Endodermal cell (in vitro differentiated cells): ENCODE results near the gene ITPK1. TPM values are rescaled to one million over a fixed set of nuclear protein-coding genes. Genes with fewer than 3 reads are reported as not detected.

Experiments used
- DNase-seq: peaks from one replicate; pipeline ENCODE4 v3.0.0-alpha.2; 2017
- H3K27ac ChIP-seq: 2 replicates; pipeline ENCODE4 v1.5.1; 2013; ENCODE audit warnings: mild to moderate bottlenecking, low read depth, low read length, moderate library complexity
- H3K27me3 ChIP-seq: 2 replicates; pipeline ENCODE4 v1.6.1; 2013; ENCODE audit warnings: mild to moderate bottlenecking, low read length, moderate library complexity; ENCODE audit not compliant: insufficient read depth, control insufficient read depth, poor library complexity, severe bottlenecking
- H3K36me3 ChIP-seq: 2 replicates; pipeline ENCODE4 v1.7.0; 2013; ENCODE audit warnings: mild to moderate bottlenecking, low read length, moderate library complexity; ENCODE audit not compliant: control insufficient read depth, insufficient read depth
- H3K4me1 ChIP-seq: one replicate; pipeline ENCODE4 v1.7.0; 2013; ENCODE audit warnings: low read length; ENCODE audit not compliant: control insufficient read depth, insufficient read depth
- H3K4me3 ChIP-seq: 2 replicates; pipeline ENCODE4 v1.5.1; 2013; ENCODE audit warnings: mild to moderate bottlenecking, low read length, moderate library complexity
- H3K9ac ChIP-seq: 2 replicates; pipeline ENCODE4 v1.6.1; 2013; ENCODE audit warnings: mild to moderate bottlenecking, low read length, moderate library complexity; ENCODE audit not compliant: poor library complexity, severe bottlenecking; ENCODE audit errors: extremely low read depth
- H3K9me3 ChIP-seq: 2 replicates; pipeline ENCODE4 v1.6.1; 2013; ENCODE audit warnings: mild to moderate bottlenecking, low read length, moderate library complexity; ENCODE audit not compliant: control insufficient read depth
- H3K27ac Mint-ChIP-seq: 2 replicates; pipeline ENCODE4 v1.8.0; 2020; ENCODE audit warnings: mixed read lengths
- H3K27me3 Mint-ChIP-seq: 2 replicates; pipeline ENCODE4 v1.8.0; 2021; ENCODE audit warnings: mild to moderate bottlenecking, mixed read lengths; ENCODE audit not compliant: insufficient read depth
- H3K36me3 Mint-ChIP-seq: 2 replicates; pipeline ENCODE4 v1.8.0; 2020; ENCODE audit warnings: low read depth, mixed read lengths
- H3K4me1 Mint-ChIP-seq: 2 replicates; pipeline ENCODE4 v1.8.0; 2020; ENCODE audit warnings: mixed read lengths
- H3K4me3 Mint-ChIP-seq: 2 replicates; pipeline ENCODE4 v1.8.0; 2020; ENCODE audit warnings: mild to moderate bottlenecking, moderate library complexity, mixed read lengths
- H3K9me3 Mint-ChIP-seq: 2 replicates; pipeline ENCODE4 v1.8.0; 2020; ENCODE audit warnings: mild to moderate bottlenecking, mixed read lengths
- CTCF ChIP-seq: fragments of 200-600 bp; sonication (generic); conservative IDR thresholded peaks from 2 replicates; pipeline ENCODE4 v1.5.0; 2021; ENCODE audit warnings: antibody characterized with exemption, mild to moderate bottlenecking
- WGBS, 2 experiments: methylation state at CpG; one replicate each; pipeline versions ENCODE4 v1.1.5 to v1.1.7; 2013; ENCODE audit warnings: missing lambda C conversion rate in 2 of 2, mixed read lengths in 1 of 2; ENCODE audit not compliant: insufficient coverage in 1 of 2, insufficient read length in 1 of 2; 5-methylcytosine and 5-hydroxymethylcytosine counted together
- total RNA-seq, 2 donors: library from RNA; stranded (reverse); fragmentation: NEBNext Ultra II Directional in 1 of 2; extraction: Animal tissue kit (Norgen Biotek cat#: 25700) in 1 of 2; gene quantifications; 2 replicates in 1 of 2; 3 replicates in 1 of 2; pipeline ENCODE4 v1.2.1, GENCODE V29; 2021

The ITPK1 gene
- total RNA-seq, 2 donors from 2014 or later, result 59.9 to 66.9 TPM

- no peak for TF ChIP-seq CTCF
- 94% methylated on average over 5 of the region's 5 CpGs; no CpG with 5 or more reads in 1 of the 2 experiments for whole genome bisulfite sequencing, 2 experiments
- no peaks in the 10 kb centered on the region for H3K4me1 Mint-ChIP-seq
These were observed 128.6 kb downstream of the ITPK1 start for GRCh38 chr14:92987148-92987570.

GRCh38 chr14:92986254-92987147 is 129.2 kb downstream of the ITPK1 start:
- no peaks in the 10 kb centered on the region for H3K4me1 Mint-ChIP-seq
- TF ChIP-seq CTCF, result no peak
- no peaks in the 10 kb centered on the region for H3K27me3 Mint-ChIP-seq
- H3K9me3 ChIP-seq, result no peaks in the 10 kb centered on the region
- no peaks in the 10 kb centered on the region for H3K27me3 ChIP-seq
- H3K36me3 ChIP-seq, result no peaks in the 10 kb centered on the region
- no peak overlapping the region for H3K27ac Mint-ChIP-seq
- peaks cover 13% of the 10 kb centered on the region for H3K36me3 Mint-ChIP-seq
- H3K27ac ChIP-seq, result no peak overlapping the region
- H3K4me3 Mint-ChIP-seq, result no peak overlapping the region
- no peak for DNase-seq
- peaks cover 4% of the 10 kb centered on the region for H3K9me3 Mint-ChIP-seq
- H3K4me1 ChIP-seq, result no peaks in the 10 kb centered on the region
- no peak overlapping the region for H3K4me3 ChIP-seq
- no peak overlapping the region for H3K9ac ChIP-seq
- WGBS, 2 experiments, result 94% methylated on average over 3 to 6 of the region's 6 CpGs

More at GRCh38 chr14:92987148-92987570, 128.6 kb downstream of the ITPK1 start:
- no peak overlapping the region for H3K27ac Mint-ChIP-seq
- DNase-seq, result no peak
- no peak overlapping the region for H3K9ac ChIP-seq
- H3K36me3 ChIP-seq, result no peaks in the 10 kb centered on the region
- H3K9me3 ChIP-seq, result no peaks in the 10 kb centered on the region
- no peaks in the 10 kb centered on the region for H3K9me3 Mint-ChIP-seq
- H3K4me1 ChIP-seq, result no peaks in the 10 kb centered on the region
- no peaks in the 10 kb centered on the region for H3K27me3 Mint-ChIP-seq
- no peak overlapping the region for H3K27ac ChIP-seq
- no peaks in the 10 kb centered on the region for H3K27me3 ChIP-seq
- no peak overlapping the region for H3K4me3 Mint-ChIP-seq
- H3K4me3 ChIP-seq, result no peak overlapping the region
- H3K36me3 Mint-ChIP-seq, result peaks cover 10% of the 10 kb centered on the region

GRCh38 chr14:92985521-92985920 is 130.2 kb downstream of the ITPK1 start:
- H3K27ac Mint-ChIP-seq, result no peak overlapping the region
- no peak for DNase-seq
- no peaks in the 10 kb centered on the region for H3K27me3 ChIP-seq
- no peak overlapping the region for H3K4me3 ChIP-seq
- no peaks in the 10 kb centered on the region for H3K4me1 ChIP-seq
- no peaks in the 10 kb centered on the region for H3K36me3 ChIP-seq
- H3K9ac ChIP-seq, result no peak overlapping the region
- no peaks in the 10 kb centered on the region for H3K9me3 ChIP-seq
- no peak overlapping the region for H3K27ac ChIP-seq
- H3K27me3 Mint-ChIP-seq, result no peaks in the 10 kb centered on the region
- no peak for TF ChIP-seq CTCF
- peaks cover 20% of the 10 kb centered on the region for H3K36me3 Mint-ChIP-seq
- 79 to 91% methylated on average over 2 to 4 of the region's 4 CpGs for WGBS, 2 experiments
- H3K4me1 Mint-ChIP-seq, result no peaks in the 10 kb centered on the region
- no peak overlapping the region for H3K4me3 Mint-ChIP-seq
- H3K9me3 Mint-ChIP-seq, result peaks cover 14% of the 10 kb centered on the region
